ENCODE data around the gene CD22. TPM values are rescaled to one million over a fixed set of nuclear protein-coding genes. Genes with fewer than 3 reads are reported as not detected.

CD22 gene
- total RNA-seq, 1 donor from 2014 or later: 0.23 TPM

- H3K4me3 ChIP-seq (ENCODE audit: low read depth, low read length): no peak overlapping the region
- no peak for TF ChIP-seq CTCF (conservative IDR thresholded peaks at IDR 0.05; ENCODE audit: low read depth, low read length)
- DNase-seq (ENCODE audit: low read depth): no peak
Observed at GRCh38 chr19:35292421-35293362, 36.3 kb upstream of the CD22 start.

- no peak for DNase-seq (ENCODE audit: low read depth)
- H3K4me3 ChIP-seq (ENCODE audit: low read depth, low read length): no peak overlapping the region
- no peak for TF ChIP-seq CTCF (conservative IDR thresholded peaks at IDR 0.05; ENCODE audit: low read depth, low read length)
Observed at GRCh38 chr19:35293363-35293739, 35.6 kb upstream of the CD22 start.

- DNase-seq (ENCODE audit: low read depth): no peak
- H3K4me3 ChIP-seq (ENCODE audit: low read depth, low read length): no peak overlapping the region
- TF ChIP-seq CTCF (conservative IDR thresholded peaks at IDR 0.05; ENCODE audit: low read depth, low read length): no peak
Observed at GRCh38 chr19:35293808-35294207, 35.2 kb upstream of the CD22 start.

GRCh38 chr19:35294328-35294727, 34.7 kb upstream of the CD22 start:
- DNase-seq (ENCODE audit: low read depth): no peak
- H3K4me3 ChIP-seq (ENCODE audit: low read depth, low read length): no peak overlapping the region
- no peak for TF ChIP-seq CTCF (conservative IDR thresholded peaks at IDR 0.05; ENCODE audit: low read depth, low read length)

- DNase-seq (ENCODE audit: low read depth): no peak
- TF ChIP-seq CTCF (conservative IDR thresholded peaks at IDR 0.05; ENCODE audit: low read depth, low read length): no peak
- no peak overlapping the region for H3K4me3 ChIP-seq (ENCODE audit: low read depth, low read length)
Observed at GRCh38 chr19:35294859-35295791, 33.9 kb upstream of the CD22 start.

GRCh38 chr19:35295792-35296462, 33.1 kb upstream of the CD22 start:
- H3K4me3 ChIP-seq (ENCODE audit: low read depth, low read length): no peak overlapping the region
- TF ChIP-seq CTCF (conservative IDR thresholded peaks at IDR 0.05; ENCODE audit: low read depth, low read length): no peak

More at GRCh38 chr19:35295792-35296462, 33.1 kb upstream of the CD22 start:
- DNase-seq (ENCODE audit: low read depth): no peak

Measured in epithelial cell of proximal tubule (primary cell).